OCI-LY7 (cell line): ENCODE measurements around the gene CIZ1. TPM values are rescaled to one million over a fixed set of nuclear protein-coding genes. Genes with fewer than 3 reads are reported as not detected.

Experiments
- BruUV-seq: library from RNA; stranded (reverse); fragments of 400-500 nt; replicated peaks from 2 replicates; lab custom pipeline; 2021; lab: Mats Ljungman, UMichigan
- CTCF ChIA-PET: fragments of 300-600 bp; sonication (Branson Sonifier 250); formaldehyde crosslinking; loops from one replicate; lab custom pipeline; 2022; ENCODE audit warnings: antibody characterized with exemption; ENCODE audit not compliant: unreplicated experiment; lab: Charles Lee
- POLR2A ChIA-PET: fragments of 300-600 bp; sonication (Branson Sonifier 250); formaldehyde crosslinking; loops from one replicate; lab custom pipeline; 2022; ENCODE audit warnings: antibody characterized with exemption; lab: Charles Lee
- DNase-seq: peaks from one replicate; pipeline ENCODE4 v3.0.0-alpha.2; 2015; ENCODE audit warnings: low spot score
- H2AFZ ChIP-seq: fragments of 200-600 bp; sonication (generic), shearing (Covaris generic); 2 replicates; pipeline ENCODE4 v1.6.1; 2014; ENCODE audit warnings: mild to moderate bottlenecking, antibody characterized with exemption, low read length, moderate library complexity
- H3K27ac ChIP-seq: fragments of 200-600 bp; sonication (generic); 2 replicates; pipeline ENCODE4 v1.5.1; 2014; ENCODE audit warnings: mixed run types, low read depth, mild to moderate bottlenecking, moderate library complexity, low read length, inconsistent platforms; ENCODE audit not compliant: poor library complexity, severe bottlenecking
- H3K36me3 ChIP-seq: fragments of 200-600 bp; sonication (generic); 2 replicates; pipeline ENCODE4 v1.6.1; 2014; ENCODE audit warnings: mild to moderate bottlenecking, antibody characterized with exemption, low read length, moderate library complexity, mixed read lengths; ENCODE audit not compliant: insufficient read depth
- H3K4me1 ChIP-seq: fragments of 200-600 bp; sonication (generic); 2 replicates; pipeline ENCODE4 v1.5.1; 2014; ENCODE audit warnings: mild to moderate bottlenecking, low read length; ENCODE audit not compliant: insufficient read depth, poor library complexity, severe bottlenecking
- H3K4me2 ChIP-seq: fragments of 200-600 bp; sonication (generic); 2 replicates; pipeline ENCODE4 v1.6.1; 2014; ENCODE audit warnings: mild to moderate bottlenecking, low read length
- H3K4me3 ChIP-seq: fragments of 200-600 bp; sonication (generic); 2 replicates; pipeline ENCODE4 v1.5.1; 2014; ENCODE audit warnings: mild to moderate bottlenecking, low read depth, low read length; ENCODE audit not compliant: poor library complexity, severe bottlenecking
- H3K79me2 ChIP-seq: fragments of 200-600 bp; sonication (generic); 2 replicates; pipeline ENCODE4 v1.6.1; 2016; ENCODE audit warnings: low read depth, mild to moderate bottlenecking, low read length, moderate library complexity, mixed read lengths; ENCODE audit not compliant: insufficient read depth
- H3K9me2 ChIP-seq: fragments of 200-600 bp; sonication (generic); 2 replicates; pipeline ENCODE4 v1.6.1; 2016; ENCODE audit warnings: mild to moderate bottlenecking, low read length, mixed read lengths; ENCODE audit not compliant: insufficient read depth
- H3K9me3 ChIP-seq: fragments of 200-600 bp; sonication (generic); 2 replicates; pipeline ENCODE4 v1.6.1; 2014; ENCODE audit warnings: mild to moderate bottlenecking, mixed run types, low read length, mixed read lengths
- H4K20me1 ChIP-seq: fragments of 200-600 bp; sonication (generic); 2 replicates; pipeline ENCODE4 v1.6.1; 2014; ENCODE audit warnings: mild to moderate bottlenecking, antibody characterized with exemption, low read length, moderate library complexity, mixed read lengths; ENCODE audit not compliant: insufficient read depth
- EZH2phosphoT487 ChIP-seq: fragments of 200-600 bp; sonication (generic); IDR thresholded peaks from 2 replicates; pipeline ENCODE4 v1.6.1; 2018; ENCODE audit warnings: low read depth, borderline replicate concordance, mild to moderate bottlenecking, mixed run types, antibody characterized with exemption, low read length, moderate library complexity, mixed read lengths
- intact Hi-C: fragments of 100-400 bp; cut with micrococcal nuclease; formaldehyde crosslinking; loops from one replicate; pipeline ENCODE4 v1.10.0; 2022; ENCODE audit not compliant: unreplicated experiment
- total RNA-seq, 2 experiments: library from RNA; depleted of rRNA in 1 of 2; stranded (reverse); fragments of >200 nt in 1 of 2; shearing (Covaris generic) in 1 of 2; gene quantifications; 2 replicates each; pipeline ENCODE4 v1.2.3, GENCODE V29; 2014 to 2022
- TF ChIP-seq, protein P1 (sequence below): fragments of 200-600 bp; sonication (generic); conservative IDR thresholded peaks from 2 replicates; pipeline ENCODE4 v1.5.1; 2014; ENCODE audit warnings: mild to moderate bottlenecking, antibody characterized with exemption, low read length, moderate library complexity, mixed read lengths

The CIZ1 gene
- total RNA-seq, 2 experiments from 2014 or later: 45.4 to 121 TPM

- Histone ChIP-seq H3K36me3 (no peaks in the 10 kb centered on the region), H3K9me2 (no peaks in the 10 kb centered on the region), H3K4me2 (no peak overlapping the region), H3K4me1 (no peaks in the 10 kb centered on the region), H3K27ac (no peak overlapping the region), H3K4me3 (no peak overlapping the region), H4K20me1 (no peaks in the 10 kb centered on the region), H3K9me3 (no peaks in the 10 kb centered on the region), H3K79me2 (no peaks in the 10 kb centered on the region), H2AFZ (no peak overlapping the region)
- ChIA-PET POLR2A (interaction anchor here (0.5 to 0.9 kb wide), 2 partner anchors 18 to 300 kb away, joined by 3 to 5 read pairs; partner anchors contain the start of gene BBLN), CTCF (interaction anchor here (1.1 kb wide), 1 partner anchor 15 kb away, joined by 3 read pairs; no protein-coding TSS in a partner anchor)
- no peak for TF ChIP-seq EZH2phosphoT487
- TF ChIP-seq, protein P1, sequence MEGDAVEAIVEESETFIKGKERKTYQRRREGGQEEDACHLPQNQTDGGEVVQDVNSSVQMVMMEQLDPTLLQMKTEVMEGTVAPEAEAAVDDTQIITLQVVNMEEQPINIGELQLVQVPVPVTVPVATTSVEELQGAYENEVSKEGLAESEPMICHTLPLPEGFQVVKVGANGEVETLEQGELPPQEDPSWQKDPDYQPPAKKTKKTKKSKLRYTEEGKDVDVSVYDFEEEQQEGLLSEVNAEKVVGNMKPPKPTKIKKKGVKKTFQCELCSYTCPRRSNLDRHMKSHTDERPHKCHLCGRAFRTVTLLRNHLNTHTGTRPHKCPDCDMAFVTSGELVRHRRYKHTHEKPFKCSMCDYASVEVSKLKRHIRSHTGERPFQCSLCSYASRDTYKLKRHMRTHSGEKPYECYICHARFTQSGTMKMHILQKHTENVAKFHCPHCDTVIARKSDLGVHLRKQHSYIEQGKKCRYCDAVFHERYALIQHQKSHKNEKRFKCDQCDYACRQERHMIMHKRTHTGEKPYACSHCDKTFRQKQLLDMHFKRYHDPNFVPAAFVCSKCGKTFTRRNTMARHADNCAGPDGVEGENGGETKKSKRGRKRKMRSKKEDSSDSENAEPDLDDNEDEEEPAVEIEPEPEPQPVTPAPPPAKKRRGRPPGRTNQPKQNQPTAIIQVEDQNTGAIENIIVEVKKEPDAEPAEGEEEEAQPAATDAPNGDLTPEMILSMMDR: no peak
- no TSS peak for BruUV-seq
- intact Hi-C loops: no loop called here
- no peak for DNase-seq
Measured at GRCh38 chr9:128141604-128142003, 49.8 kb downstream of the CIZ1 start.

DNA sequence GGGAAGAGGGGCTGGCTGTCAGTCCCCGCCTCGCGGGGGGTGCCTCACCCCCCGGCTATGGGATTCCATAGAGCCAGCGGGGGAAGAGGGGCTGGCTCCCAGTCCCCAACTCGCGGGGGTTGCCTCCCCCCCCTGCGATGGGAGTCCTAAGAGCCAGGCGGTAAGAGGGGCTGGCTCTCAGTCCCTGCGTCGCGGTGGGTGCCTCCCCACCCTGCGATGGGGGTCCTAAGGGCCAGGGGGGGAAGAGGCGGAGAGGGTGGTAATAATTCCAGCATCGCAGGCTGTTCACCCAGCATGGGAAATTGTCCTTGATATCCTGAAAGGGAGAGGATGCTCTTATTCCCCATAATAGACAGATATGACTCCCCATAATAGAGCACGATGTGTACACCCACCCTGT lies 51.8 kb downstream of the CIZ1 start:
- no peak for DNase-seq
- CTCF ChIA-PET: no interaction called here
- POLR2A ChIA-PET: no interaction called here
- Histone ChIP-seq H3K79me2 (no peaks in the 10 kb centered on the region), H3K27ac (no peak overlapping the region), H3K4me2 (no peak overlapping the region), H4K20me1 (no peaks in the 10 kb centered on the region), H3K4me1 (no peaks in the 10 kb centered on the region), H3K4me3 (no peak overlapping the region), H3K9me3 (no peaks in the 10 kb centered on the region), H2AFZ (no peak overlapping the region), H3K36me3 (no peaks in the 10 kb centered on the region), H3K9me2 (no peaks in the 10 kb centered on the region)
- intact Hi-C loops: no loop called here
- TF ChIP-seq, protein P1: no peak
- no peak for TF ChIP-seq EZH2phosphoT487
- BruUV-seq: no TSS peak

GRCh38 chr9:128138001-128138400 lies 53.4 kb downstream of the CIZ1 start:
- DNase-seq: no peak
- no peaks in the 10 kb centered on the region for H3K36me3 ChIP-seq

More at GRCh38 chr9:128138001-128138400, 53.4 kb downstream of the CIZ1 start:
- POLR2A ChIA-PET: interaction anchor here (0.6 kb wide), 1 partner anchor 50 kb away, joined by 3 read pairs; no protein-coding TSS in a partner anchor
- no peaks in the 10 kb centered on the region for H3K9me2 ChIP-seq
- intact Hi-C loops: no loop called here
- no peaks in the 10 kb centered on the region for H3K4me1 ChIP-seq
- no peak overlapping the region for H3K4me3 ChIP-seq
- no peak overlapping the region for H3K27ac ChIP-seq
- no peaks in the 10 kb centered on the region for H4K20me1 ChIP-seq
- CTCF ChIA-PET: no interaction called here
- no peaks in the 10 kb centered on the region for H3K9me3 ChIP-seq
- no peaks in the 10 kb centered on the region for H3K79me2 ChIP-seq
- TF ChIP-seq, protein P1: no peak
- no peak for TF ChIP-seq EZH2phosphoT487
- no peak overlapping the region for H3K4me2 ChIP-seq
- no TSS peak for BruUV-seq
- H2AFZ ChIP-seq: no peak overlapping the region
